ENCODE measurements around the gene GSX2.
"Not testable (repeated sequence)": the region's sequence is repeated elsewhere in the genome, so short reads cannot be mapped to it uniquely, and the experiment has no call there.

Gene GSX2

DNA sequence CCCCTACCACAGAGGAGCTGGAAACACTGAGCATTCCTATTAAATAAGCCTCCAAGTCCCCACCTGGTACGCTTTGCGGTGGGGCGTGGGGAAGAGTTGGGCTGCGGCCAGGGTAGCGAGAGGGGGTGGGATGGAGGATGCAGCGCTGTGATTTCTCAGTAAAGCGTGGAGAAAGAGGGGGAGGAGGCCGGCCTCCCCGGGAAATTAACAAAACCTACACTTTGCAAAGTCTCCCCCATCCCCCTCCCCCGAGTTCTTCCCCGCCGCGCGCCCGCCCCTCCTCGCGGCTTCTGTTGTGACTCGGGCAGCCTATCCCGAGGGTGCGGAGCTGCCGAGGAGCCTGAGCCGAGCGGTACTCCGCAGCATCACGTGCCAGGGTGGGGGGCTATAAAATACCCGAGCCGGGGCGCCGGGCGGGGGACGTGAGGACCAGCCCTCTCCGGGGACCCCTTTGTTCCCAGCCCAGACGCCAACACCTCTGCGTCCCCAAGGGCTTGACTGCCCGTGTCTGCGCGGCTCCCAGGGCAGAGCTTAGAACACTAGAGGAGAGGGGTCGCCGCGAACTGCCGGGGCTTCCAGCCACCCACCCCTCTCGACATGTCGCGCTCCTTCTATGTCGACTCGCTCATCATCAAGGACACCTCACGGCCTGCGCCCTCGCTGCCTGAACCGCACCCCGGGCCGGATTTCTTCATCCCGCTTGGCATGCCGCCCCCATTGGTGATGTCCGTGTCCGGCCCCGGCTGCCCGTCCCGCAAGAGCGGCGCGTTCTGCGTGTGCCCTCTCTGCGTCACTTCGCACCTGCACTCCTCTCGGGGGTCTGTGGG, at the start of gene GSX2:
Gene GSX2 (plus strand): TSS at position 416 of the 827 bp plus-strand sequence. CDS start 182 bp downstream, at position 598.
- no peak for DNase-seq

DNA sequence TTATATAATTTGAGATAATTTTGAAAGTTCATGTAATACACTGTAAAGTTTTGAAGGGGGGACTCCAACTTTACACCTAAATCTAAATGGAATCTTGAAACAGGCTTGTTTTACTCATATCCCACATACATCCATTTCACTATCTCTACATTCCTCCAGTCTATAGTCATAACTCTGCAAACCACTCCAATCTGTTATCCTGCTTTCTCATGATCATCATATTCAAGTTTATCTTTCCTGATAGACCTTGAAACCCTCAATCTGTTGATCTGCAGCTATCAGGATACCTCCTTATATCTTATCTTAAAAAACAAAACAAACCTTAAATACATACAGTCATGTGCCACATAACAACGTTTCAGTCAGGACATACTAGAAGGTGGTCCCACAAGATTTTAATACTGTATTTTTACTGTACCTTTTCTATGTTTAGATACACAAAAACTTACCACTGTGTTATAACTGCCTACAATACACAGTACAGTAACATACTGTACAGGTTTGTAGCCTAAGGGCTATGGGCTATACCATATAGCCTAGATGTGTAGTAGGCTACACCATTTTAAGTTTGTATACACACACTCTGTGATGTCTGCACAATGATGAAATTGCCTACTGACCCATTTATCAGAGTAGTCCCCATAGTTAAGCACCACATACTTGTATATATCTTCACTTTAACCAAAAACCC, 49.6 kb upstream of the GSX2 start:
- DNase-seq = no peak

DNA sequence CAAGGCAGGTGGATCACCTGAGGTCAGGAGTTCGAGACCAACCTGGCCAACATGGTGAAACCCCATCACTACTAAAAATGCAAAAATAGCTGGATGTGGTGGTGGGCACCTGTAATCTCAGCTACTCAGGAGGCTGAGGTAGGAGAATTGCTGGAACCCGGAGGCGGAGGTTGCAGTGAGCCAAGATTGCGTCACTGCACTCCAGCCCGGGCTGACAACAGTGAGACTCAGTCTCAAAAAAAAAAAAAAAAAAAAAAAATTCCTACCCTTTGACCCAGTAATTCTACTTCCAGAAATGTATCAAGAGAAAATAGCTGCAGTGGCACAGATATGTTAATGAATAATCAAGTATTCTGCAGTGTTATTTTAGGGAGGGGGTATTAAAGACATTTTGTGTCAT, 46.6 kb upstream of the GSX2 start:
- DNase-seq = not testable (repeated sequence)

DNA sequence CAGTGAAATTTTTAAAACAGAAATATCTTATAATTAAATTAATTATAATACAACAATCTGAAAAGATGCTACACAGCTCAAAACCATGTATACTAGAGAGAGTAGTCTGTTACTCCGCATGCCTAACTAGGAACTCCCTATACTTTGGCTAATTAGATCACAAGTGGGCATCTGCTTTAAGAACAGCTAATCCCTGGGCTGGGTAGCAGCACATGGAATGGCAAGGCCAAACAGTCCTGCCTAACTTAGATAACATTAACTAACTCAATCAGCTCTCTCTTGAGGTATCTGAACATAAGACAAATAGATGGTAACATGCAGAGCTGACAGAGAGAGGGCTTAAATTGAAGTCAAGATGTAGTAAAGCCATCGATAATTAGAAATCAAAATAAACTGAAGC, 45.5 kb upstream of the GSX2 start:
- DNase-seq = no peak

DNA sequence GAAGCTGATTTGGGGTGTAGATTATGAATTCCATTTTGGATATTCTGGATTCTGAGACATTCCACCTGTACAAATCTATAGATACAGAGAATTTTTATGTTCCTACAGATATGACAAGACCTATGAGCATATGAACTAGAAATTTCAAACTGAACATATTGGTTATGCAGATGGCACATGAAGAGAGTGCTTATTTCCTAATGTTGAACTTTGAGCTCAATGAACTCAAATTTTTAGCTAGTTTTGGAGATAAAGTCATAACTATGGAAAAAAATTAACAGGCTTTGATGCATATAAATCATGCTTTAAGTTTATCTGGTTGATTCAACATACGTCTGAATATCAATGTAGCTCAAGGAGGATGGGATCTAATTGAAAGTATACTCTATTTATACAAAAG, 44.5 kb upstream of the GSX2 start:
- DNase-seq = no peak

DNA sequence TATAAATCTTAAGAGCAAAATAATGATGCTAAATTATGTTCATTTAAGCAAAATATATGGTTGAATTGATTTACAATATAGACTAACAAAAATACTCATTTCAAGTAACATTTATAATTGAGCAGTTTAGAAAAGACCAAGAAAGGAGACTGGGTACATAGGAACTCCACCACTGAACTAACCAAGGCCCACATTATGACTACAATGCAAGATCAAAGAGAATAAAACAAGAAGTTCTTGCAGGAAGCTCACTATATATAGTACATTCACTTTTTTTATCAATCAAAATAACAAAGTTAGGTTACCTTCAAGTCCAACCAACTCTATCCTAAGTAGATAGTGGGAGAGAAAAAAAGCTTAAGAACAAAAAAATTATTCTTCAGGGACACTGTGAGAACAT, 43.6 kb upstream of the GSX2 start:
- DNase-seq = no peak

DNA sequence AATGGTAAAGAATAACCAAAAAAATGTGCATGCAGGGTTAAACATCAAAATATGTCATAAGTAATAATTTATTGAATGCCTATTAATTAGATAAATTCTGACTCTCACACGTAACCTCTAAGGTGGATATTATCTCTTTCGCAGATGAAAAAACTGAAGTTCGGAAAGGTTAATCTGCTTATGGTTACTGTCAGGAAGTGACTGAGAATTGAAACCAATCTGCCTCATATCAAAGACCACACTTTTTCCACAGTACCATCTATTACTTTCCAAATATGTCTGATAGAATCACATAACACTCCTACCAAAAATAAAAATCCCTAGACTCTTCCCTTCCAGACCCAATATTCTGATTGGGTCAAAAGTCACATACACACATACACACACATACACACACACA, 41.8 kb upstream of the GSX2 start:
- no peak for DNase-seq

DNA sequence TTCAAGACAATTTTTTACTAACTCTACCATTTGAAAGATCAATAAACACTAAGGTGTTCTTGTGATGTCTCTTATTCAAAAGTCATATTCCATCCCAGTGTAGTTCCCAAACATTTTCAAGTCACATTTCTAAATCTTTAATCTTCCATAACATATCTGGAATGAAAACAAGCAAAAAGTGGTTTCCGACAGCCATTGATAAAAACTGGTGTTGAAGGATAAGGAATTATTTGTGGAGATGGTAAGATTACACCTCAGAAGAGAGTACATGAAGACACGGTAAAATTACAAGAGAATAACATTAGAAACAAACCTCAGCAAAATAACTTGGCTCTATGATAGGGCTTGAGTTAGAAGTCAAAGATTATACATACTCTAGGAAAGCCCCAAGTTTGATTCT, 39.8 kb upstream of the GSX2 start:
- DNase-seq = no peak

DNA sequence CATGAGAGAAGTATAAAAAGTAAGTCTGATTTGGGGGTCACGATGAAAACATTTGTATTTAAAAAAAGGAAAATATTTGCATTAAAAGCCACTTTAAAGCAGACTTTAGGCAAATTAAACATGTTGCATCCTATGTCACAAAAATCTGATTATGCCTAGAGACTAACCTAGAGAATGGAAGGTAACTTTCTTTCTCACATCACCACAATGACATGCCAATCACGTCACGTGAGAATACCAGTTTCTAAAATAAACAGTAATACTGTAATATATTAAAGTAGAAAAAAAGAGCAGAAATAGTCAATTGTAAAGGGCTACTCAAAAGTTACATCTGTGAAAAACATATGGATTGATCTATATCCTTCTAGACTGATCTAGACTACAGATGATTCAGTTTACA, 38.9 kb upstream of the GSX2 start:
- no peak for DNase-seq

DNA sequence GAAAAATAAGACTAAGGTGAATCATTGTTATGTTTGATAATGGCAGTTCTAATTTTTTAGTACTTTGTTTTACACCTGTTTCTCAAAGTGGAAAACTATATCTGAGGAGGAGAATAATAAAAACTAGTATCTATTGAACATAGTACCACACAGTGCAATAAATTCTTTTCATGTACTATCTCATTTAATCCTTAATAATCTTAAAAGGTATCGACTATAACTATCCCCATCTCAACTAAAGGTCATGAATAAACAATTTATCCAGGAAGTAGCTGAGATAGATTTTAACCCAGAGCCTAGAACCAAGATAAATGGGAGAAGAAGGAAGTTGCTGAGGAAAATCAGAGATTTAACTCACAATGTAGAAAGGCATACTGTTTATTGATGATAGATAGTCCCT, 38.1 kb upstream of the GSX2 start:
- no peak for DNase-seq

DNA sequence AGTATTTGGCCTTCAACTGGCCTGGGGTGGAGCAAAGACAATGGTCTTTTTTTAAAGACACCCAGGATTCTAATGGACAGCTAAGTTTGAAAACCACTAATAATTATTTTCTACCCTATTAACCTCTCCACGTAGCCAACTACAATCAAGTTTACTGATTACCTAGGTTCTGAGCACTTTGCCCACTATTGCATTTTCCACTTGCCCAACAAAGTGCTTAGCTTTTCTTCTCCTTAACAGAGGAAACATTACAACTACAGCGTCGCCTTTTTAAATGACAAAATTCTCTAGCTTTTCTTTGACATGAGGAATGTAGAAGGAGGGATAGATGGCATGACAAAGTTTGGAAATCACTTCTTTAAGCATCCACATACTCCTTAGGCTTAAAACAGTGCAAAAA, 37.6 kb upstream of the GSX2 start:
- DNase-seq = no peak

DNA sequence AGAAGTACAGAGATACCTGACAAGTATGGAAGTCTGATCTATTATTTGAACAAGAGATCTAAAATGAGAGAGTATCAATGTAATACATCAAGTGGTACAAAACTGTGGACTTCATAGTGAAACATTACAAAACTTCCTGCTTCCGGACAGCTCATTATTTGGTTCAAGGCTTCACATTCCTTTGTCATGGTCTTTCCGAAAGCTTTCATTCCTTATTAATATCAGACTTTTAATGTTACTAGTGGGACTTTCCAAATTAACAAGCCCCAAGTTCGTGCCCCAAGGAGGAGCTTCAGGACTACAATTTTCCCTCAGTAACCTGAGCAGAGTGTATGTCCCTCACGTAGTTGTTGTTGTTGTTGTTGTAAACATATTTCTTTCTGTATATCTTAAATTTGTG, 36.7 kb upstream of the GSX2 start:
- DNase-seq = peak; percentile 5

DNA sequence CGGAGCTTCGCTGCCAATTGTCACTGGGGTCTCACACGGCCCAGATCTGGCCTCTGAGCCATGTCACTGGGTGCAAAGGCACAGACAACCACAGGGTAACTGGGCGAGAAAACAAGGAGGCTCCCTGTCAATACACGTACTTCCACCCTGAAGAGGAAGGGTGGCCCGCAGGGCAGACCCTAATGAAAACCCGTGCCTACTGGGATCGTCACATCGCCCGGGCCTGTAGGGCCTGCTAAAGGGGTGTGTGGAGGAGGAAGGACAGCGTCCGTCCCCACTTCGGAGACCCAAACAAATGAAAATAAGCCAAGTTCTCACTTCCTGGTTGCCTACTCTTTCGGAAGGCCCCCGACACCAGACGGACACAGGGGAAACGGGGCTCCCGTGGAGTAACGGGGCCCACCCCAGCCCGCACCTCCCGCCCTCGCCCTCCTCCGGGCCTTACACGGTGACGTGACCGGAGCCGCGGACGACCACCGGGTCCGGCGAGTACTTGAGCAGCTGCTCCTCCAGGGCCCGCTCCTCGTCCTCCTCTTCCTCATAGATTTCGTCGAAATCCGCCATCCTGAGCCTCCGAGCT, 36.1 kb upstream of the GSX2 start:
- peak; percentile 20 for DNase-seq

DNA sequence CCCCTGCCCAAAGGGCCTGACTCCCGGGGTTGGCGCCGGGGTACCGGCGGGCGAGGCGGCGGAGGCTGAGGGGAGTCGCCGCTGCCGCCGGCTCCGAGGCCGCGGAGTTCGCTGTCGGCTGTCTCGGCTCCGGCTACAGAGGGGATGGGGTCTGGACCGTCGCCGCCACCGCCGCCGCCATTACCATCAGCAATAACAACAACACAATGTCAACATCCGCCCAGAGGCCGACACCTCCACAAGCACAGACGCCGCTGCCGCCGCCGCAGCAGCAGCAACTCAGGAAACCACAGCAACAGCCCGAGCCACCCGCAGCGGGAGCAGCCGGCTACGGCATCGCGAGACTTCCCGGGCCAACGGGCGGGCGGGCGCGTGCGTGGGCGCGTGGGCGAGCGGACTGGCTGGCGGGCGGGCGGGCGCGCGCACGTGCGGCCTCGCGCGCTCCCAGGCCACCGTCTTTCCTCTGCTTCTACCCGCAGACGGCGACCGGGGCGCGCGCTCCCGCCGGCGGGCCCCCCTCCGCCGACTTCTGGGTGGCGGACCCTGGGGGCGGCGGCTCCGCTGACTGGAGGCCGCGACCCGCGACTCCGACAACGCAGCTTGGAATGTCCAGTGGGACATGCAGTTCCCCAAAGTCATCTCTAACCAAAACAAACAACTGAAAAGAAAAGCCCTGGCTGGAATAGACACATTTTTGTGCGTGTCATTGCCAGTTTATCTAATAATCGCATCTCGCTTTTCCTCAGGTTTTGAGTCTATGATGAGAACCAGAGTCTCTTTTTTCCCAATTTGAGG, 35.4 kb upstream of the GSX2 start, which contains the start of gene CHIC2:
Gene CHIC2 (minus strand): TSS at position 289 of the 795 bp plus-strand sequence. CDS start 305 bp downstream, outside the sequence.
- DNase-seq = peak; percentile 95

DNA sequence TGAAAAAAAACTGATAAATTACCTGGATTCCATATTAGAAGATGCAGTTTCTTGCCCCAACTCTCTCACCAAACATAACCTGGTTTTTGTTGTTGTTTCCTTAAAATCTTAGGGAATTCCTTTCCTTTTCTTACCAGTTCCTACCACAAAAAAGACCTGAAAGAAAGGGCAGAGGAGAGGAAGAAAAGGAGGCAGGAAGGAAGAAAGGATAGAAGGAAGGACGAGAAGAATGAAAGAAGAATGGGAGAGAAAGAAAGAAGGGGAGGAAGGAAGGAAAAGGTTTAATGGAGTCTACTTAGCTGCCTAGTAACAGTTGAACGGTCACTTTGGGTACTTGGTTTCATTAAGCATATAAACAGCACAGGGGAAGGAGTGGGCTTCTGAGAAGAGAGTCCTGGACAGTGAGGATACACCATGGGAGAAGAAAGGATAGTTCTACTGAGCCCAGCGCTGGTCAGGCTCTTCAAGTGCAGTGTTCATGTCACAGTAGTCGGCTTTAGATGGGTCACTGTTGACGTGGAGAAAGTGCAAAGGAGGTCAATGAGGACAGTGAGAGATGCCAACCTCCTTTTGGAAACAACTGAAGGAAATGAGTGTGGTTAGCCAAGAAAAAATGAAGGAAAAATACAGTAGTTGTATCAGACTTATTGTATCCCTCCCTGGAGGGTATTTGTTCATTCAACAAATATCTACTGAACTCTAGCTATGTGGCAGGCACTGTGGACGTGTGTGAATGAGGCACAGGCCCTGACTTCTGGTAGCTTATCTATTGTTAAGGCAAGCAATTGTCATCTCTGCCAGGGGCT, 34.5 kb upstream of the GSX2 start:
- DNase-seq = no peak

DNA sequence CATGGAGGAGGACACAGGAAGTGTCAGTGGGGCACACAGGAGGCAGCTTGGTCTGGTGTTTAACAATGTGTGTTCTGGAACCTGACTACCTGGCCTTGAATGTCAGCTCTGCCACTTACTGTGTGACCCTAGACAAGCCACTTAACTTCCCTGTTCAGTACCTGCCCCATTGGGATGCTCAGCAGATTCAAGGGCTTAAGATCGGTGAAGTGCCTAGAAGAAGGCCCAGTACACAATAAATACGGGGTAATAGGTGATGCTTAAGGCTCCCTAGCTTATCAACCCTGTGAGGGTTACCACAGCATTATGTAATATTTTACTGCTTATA, 33.9 kb upstream of the GSX2 start:
- no peak for DNase-seq

DNA sequence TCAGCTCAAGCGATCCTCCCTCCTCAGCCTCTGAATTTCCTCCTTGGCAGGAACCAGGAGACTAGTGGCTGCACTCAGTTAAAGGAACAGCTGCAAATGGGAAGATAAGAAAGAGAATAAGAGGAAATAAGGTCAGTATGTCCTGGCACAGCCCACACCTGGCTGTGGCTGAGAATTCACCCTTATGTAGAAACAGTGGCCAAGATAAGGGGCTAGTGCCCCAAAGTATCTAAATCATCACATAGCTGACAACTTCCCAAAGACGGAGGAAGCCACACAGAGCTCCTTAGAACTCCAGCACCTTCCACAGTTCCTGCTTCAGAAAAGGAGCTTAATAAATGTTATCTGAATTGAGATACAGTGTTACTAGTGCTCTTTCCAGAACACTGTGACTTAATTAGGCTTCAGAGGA, 33.2 kb upstream of the GSX2 start:
- no peak for DNase-seq

DNA sequence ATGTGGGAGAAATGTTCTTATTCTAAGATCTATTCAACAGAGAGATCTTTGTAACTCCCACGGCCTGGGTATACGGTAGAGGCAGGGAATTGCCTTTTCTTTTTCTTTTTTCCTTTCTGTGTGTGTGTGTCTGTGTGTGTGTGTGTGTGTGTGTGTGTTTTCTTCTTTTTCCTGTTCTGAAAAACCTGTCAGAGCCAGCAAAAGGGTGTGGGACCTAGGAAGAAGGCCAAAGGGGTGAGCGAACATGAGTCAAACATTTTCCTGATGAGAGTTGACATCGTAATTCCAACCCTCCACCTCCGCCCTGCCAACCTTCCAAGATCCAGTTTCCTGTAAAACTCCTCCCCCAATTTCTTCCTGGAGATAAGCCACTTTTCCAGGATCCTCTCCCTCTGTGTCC, 32.8 kb upstream of the GSX2 start:
- no peak for DNase-seq

DNA sequence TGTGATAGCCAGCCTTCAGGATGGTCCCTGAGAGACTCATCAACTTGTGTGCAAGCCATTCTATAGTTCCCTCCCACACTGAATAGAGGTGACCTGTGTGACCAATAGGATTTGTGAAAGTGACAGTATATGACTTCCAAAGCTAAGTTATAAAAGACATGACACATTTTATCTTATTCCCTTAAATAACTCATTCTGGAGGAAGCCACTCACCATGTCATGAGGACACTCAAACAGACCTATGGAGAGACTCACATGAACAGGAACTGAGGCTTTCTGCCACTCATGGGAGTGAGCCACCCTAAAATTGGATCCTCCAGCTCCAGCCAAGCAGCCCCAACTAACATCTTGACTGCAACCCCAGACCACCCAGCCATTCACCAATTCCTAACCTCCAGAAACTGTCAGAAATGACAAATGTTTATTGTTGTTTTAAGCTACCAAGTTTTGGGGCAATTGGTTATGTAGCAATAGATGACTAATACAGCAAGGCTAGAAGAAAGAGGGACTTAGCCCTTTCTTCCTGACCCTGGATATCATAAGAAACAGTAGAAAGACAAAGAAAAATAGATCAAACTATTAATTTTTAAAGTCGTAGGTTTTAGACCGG, 26.6 kb upstream of the GSX2 start:
- DNase-seq = no peak

DNA sequence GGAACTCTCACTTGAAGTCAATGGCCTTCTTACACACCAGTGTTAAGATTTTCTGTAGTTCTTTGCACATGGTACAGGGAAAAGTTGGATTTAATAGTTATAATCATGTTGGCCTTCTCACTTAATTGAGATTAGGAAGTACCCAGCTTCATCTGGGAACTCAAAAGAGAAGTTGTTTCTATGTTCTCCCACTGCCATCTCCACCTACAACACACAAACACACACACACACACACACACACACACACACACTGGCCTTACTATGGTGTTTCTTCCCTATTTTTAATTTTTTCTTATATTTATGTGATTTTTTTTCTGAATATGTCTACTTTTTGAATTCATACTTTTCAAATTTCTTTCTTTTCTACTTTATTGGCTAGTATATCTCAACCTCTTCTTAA, 25.6 kb upstream of the GSX2 start:
- no peak for DNase-seq

DNA sequence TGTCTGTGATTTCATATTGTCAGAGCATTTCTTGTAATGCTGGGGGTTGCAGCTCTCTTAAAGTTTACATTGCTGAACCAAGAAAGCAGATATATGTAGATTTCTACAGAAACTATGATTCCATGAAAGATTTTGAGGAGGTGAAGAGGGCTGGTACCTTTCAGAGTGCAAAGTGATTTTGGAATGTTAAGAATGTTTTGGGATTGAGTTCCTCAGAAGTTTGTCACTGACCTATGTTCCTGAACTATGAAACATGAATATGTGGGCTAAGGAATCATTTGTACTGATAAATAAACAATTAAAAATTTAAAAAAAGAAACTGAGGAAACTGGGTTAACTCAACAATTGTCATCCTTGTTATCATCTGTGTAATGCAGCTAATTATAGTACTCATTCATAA, 23.3 kb upstream of the GSX2 start:
- no peak for DNase-seq

DNA sequence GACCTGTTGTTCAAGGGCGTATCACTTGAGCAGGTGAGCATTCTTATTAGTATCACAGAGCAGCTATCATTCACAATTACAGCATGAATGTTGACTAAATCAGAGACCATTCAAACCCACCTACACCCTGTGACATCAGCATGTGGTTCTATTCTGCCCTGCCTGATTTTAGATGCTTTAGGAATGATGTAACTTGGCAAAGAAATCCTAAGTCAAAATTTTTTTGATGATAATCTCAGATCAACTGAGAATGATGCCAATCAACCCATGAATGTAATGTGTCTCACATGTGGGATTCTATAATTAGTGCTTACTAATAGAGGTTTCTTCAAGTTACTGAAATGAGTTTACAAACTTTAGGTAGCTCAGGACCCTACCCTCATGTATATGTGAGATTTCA, 22.2 kb upstream of the GSX2 start:
- no peak for DNase-seq

Measured in stimulated activated CD4-positive, alpha-beta T cell treated with anti-CD3 and anti-CD28 coated beads, Interleukin-1b, Interleukin-23, amount 100 ng/mL, for 48 hours (primary cell).